Stimulated activated CD4-positive, alpha-beta T cell treated with anti-CD3 and anti-CD28 coated beads, Interleukin-4, amount 100 ng/mL, for 4 hours (primary cell): ENCODE data around the gene NRSN2.

Experiments used
- DNase-seq, 2 experiments: peaks; one replicate each; pipeline ENCODE4 v3.0.0-alpha.2; 2020

The NRSN2 gene

GRCh38 chr20:400454-401275 lies 53.8 kb downstream of the NRSN2 start:
- no peak for DNase-seq

GRCh38 chr20:401682-402495 lies 55.0 kb downstream of the NRSN2 start:
- DNase-seq: no peak

- DNase-seq: no peak
These were observed 55.6 kb downstream of the NRSN2 start for GRCh38 chr20:402496-402885.

- no peak for DNase-seq
These were observed 56.1 kb downstream of the NRSN2 start for GRCh38 chr20:402898-403581.

GRCh38 chr20:403582-403957 lies 56.7 kb downstream of the NRSN2 start:
- no peak for DNase-seq

GRCh38 chr20:404088-404487 lies 57.2 kb downstream of the NRSN2 start:
- DNase-seq: no peak
